ENCODE data around the gene CCDC69. TPM values are rescaled to one million over a fixed set of nuclear protein-coding genes. Genes with fewer than 3 reads are reported as not detected.

CCDC69 gene
- total RNA-seq, 1 donor, result 10.5 TPM

- Histone ChIP-seq H3K4me1 (ENCODE audit: insufficient read depth, low read length) (peaks cover 6% of the 10 kb centered on the region), H3K9me3 (ENCODE audit: low read depth, low read length) (no peaks in the 10 kb centered on the region), H2AFZ (ENCODE audit: low read length) (no peak overlapping the region), H3K27ac (ENCODE audit: low read depth, low read length) (no peak overlapping the region), H3K4me2 (ENCODE audit: insufficient read depth, low read length) (no peak overlapping the region), H4K20me1 (ENCODE audit: insufficient read depth, low read length) (peaks cover 94% of the 10 kb centered on the region), H3K36me3 (ENCODE audit: insufficient read depth, low read length) (peaks cover 69% of the 10 kb centered on the region), H3K79me2 (ENCODE audit: insufficient read depth, low read length) (peaks cover 100% of the 10 kb centered on the region), H3K27me3 (ENCODE audit: insufficient read depth, low read length) (no peaks in the 10 kb centered on the region), H3K4me3 (ENCODE audit: insufficient read depth, low read length) (no peak overlapping the region)
- TF ChIP-seq CTCF (IDR thresholded peaks at IDR 0.05; ENCODE audit: extremely low read depth, low read depth, low read length), result no peak
- DNase-seq (ENCODE audit: insufficient read length, low spot score, missing footprints), result no peak
Observed at GRCh38 chr5:151144922-151145321, 79.0 kb downstream of the CCDC69 start.

GRCh38 chr5:151144275-151144674, 79.6 kb downstream of the CCDC69 start:
- TF ChIP-seq CTCF (IDR thresholded peaks at IDR 0.05; ENCODE audit: extremely low read depth, low read depth, low read length), result no peak
- H3K4me2 ChIP-seq (ENCODE audit: insufficient read depth, low read length), result no peak overlapping the region
- no peak for DNase-seq (ENCODE audit: insufficient read length, low spot score, missing footprints)
- H3K27me3 ChIP-seq (ENCODE audit: insufficient read depth, low read length), result no peaks in the 10 kb centered on the region
- no peaks in the 10 kb centered on the region for H3K9me3 ChIP-seq (ENCODE audit: low read depth, low read length)
- no peak overlapping the region for H3K27ac ChIP-seq (ENCODE audit: low read depth, low read length)
- H3K36me3 ChIP-seq (ENCODE audit: insufficient read depth, low read length), result peaks cover 75% of the 10 kb centered on the region
- peaks cover 98% of the 10 kb centered on the region for H3K79me2 ChIP-seq (ENCODE audit: insufficient read depth, low read length)
- H3K4me3 ChIP-seq (ENCODE audit: insufficient read depth, low read length), result no peak overlapping the region
- H4K20me1 ChIP-seq (ENCODE audit: insufficient read depth, low read length), result peaks cover 96% of the 10 kb centered on the region
- no peak overlapping the region for H2AFZ ChIP-seq (ENCODE audit: low read length)
- H3K4me1 ChIP-seq (ENCODE audit: insufficient read depth, low read length), result peaks cover 6% of the 10 kb centered on the region

GRCh38 chr5:151143645-151144044, 80.2 kb downstream of the CCDC69 start:
- Histone ChIP-seq H3K4me2 (ENCODE audit: insufficient read depth, low read length) (no peak overlapping the region), H2AFZ (ENCODE audit: low read length) (no peak overlapping the region), H3K79me2 (ENCODE audit: insufficient read depth, low read length) (peaks cover 98% of the 10 kb centered on the region), H3K9me3 (ENCODE audit: low read depth, low read length) (no peaks in the 10 kb centered on the region), H3K36me3 (ENCODE audit: insufficient read depth, low read length) (peaks cover 82% of the 10 kb centered on the region), H3K4me1 (ENCODE audit: insufficient read depth, low read length) (peaks cover 6% of the 10 kb centered on the region), H4K20me1 (ENCODE audit: insufficient read depth, low read length) (peaks cover 97% of the 10 kb centered on the region), H3K27me3 (ENCODE audit: insufficient read depth, low read length) (no peaks in the 10 kb centered on the region), H3K27ac (ENCODE audit: low read depth, low read length) (no peak overlapping the region), H3K4me3 (ENCODE audit: insufficient read depth, low read length) (no peak overlapping the region)
- DNase-seq (ENCODE audit: insufficient read length, low spot score, missing footprints), result no peak
- TF ChIP-seq CTCF (IDR thresholded peaks at IDR 0.05; ENCODE audit: extremely low read depth, low read depth, low read length), result no peak

- Histone ChIP-seq H3K4me2 (ENCODE audit: insufficient read depth, low read length) (no peak overlapping the region), H3K4me1 (ENCODE audit: insufficient read depth, low read length) (peaks cover 6% of the 10 kb centered on the region), H4K20me1 (ENCODE audit: insufficient read depth, low read length) (peaks cover 91% of the 10 kb centered on the region), H3K4me3 (ENCODE audit: insufficient read depth, low read length) (no peak overlapping the region), H2AFZ (ENCODE audit: low read length) (no peak overlapping the region), H3K36me3 (ENCODE audit: insufficient read depth, low read length) (peaks cover 85% of the 10 kb centered on the region), H3K9me3 (ENCODE audit: low read depth, low read length) (no peaks in the 10 kb centered on the region), H3K27ac (ENCODE audit: low read depth, low read length) (no peak overlapping the region), H3K79me2 (ENCODE audit: insufficient read depth, low read length) (peaks cover 95% of the 10 kb centered on the region), H3K27me3 (ENCODE audit: insufficient read depth, low read length) (no peaks in the 10 kb centered on the region)
- TF ChIP-seq CTCF (IDR thresholded peaks at IDR 0.05; ENCODE audit: extremely low read depth, low read depth, low read length), result no peak
- no peak for DNase-seq (ENCODE audit: insufficient read length, low spot score, missing footprints)
Observed at GRCh38 chr5:151142933-151143332, 81.0 kb downstream of the CCDC69 start.

Measured in osteoblast (primary cell).